NCI-H2196 (cell line): ENCODE measurements around the gene ELOVL5.
"Not testable (repeated sequence)": the region's sequence is repeated elsewhere in the genome, so short reads cannot be mapped to it uniquely, and the experiment has no call there.

Source experiments
- DNase-seq: peaks from one replicate; lab custom pipeline; 2025; ENCODE audit not compliant: unreplicated experiment; lab: John Stamatoyannopoulos, UW

Gene ELOVL5, protein sequence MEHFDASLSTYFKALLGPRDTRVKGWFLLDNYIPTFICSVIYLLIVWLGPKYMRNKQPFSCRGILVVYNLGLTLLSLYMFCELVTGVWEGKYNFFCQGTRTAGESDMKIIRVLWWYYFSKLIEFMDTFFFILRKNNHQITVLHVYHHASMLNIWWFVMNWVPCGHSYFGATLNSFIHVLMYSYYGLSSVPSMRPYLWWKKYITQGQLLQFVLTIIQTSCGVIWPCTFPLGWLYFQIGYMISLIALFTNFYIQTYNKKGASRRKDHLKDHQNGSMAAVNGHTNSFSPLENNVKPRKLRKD

GRCh38 chr6:53348371-53349208 lies at the start of gene ELOVL5:
Gene ELOVL5 (minus strand): TSS chr6:53348950. CDS start chr6:53295699, 53,251 bp downstream.
- DNase-seq: peak; percentile 95

GRCh38 chr6:53397283-53397682 lies 48.5 kb upstream of the ELOVL5 start:
- no peak for DNase-seq

- no peak for DNase-seq
Observed at GRCh38 chr6:53395986-53396385, 47.2 kb upstream of the ELOVL5 start.

DNA sequence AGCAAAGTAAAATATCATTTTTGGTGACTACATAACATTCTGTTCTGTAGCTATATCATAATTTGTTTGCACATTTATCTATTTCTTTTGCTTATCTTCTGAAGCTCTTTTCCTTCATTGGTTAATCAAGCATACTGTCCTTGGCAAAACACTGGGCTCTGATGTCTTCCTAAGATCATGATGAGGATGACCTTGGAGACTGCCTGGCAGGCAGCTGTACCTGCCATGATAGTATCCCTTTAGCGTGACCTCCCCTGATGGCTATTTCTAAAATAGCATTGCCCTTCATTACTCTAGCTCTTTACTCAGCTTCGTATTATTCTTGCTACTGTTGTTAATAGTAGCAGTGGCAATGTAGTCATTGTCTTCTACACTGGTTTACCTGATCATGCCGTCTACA lies 46.0 kb upstream of the ELOVL5 start:
- DNase-seq: no peak

DNA sequence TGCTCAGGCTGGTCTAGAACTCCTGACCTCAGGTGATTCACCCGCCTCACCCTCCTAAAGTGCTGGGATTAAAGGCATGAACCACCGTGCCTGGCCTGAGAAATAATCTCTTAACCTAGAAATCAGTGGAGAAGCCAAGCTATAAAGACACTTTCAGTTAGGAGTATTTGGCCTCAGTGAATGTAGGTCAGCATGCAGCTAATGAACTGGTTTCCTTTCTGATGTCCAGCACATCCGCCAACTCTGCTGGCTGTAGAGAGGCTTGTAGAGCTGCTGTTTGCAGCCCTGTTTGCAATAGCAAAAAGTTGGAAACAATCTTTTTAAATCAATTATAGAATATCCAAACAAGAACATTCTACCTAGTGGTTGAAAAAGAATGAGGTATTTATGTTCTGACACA lies 42.4 kb upstream of the ELOVL5 start:
- no peak for DNase-seq

DNA sequence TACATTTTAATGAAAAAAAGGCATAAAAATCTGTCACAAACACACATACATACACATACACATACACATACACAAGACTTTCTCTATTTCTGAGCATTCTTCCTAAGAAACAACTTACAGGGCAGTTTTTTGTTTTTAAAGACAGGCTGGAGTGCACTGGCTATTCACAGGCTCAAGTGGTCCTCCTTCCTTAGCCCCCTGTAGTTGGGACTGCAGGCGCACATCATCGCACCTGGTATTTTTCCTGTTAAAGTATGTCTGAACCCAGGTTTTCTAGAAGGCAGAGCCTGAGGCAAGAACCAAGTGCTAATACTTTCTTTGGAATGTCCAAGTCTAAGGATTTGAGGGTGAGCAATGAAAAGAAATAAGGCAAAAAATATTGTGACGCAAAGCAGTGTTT lies 41.3 kb upstream of the ELOVL5 start:
- no peak for DNase-seq

- not testable (repeated sequence) for DNase-seq
Observed at GRCh38 chr6:53388615-53389014, 39.9 kb upstream of the ELOVL5 start.

DNA sequence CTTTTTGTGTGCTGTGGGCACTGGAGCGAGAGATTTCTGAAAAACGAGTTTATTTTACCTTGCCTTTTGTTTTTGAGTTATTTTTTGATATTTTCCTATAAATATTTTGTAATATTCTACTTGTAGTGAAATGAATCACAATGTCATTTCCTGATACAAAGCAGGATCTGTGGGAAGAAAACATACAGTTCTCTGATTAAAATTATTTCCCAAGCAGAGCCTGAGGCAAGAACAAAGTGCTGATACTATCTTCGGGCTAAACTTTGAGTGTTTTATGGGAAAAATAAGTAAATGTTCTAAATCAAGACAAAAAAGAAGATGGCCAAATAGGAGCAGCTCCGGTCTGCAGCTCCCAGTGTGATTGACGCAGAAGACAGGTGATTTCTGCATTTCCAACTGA lies 33.7 kb upstream of the ELOVL5 start:
- DNase-seq: no peak

GRCh38 chr6:53378208-53378607 lies 29.5 kb upstream of the ELOVL5 start:
- DNase-seq: no peak

DNA sequence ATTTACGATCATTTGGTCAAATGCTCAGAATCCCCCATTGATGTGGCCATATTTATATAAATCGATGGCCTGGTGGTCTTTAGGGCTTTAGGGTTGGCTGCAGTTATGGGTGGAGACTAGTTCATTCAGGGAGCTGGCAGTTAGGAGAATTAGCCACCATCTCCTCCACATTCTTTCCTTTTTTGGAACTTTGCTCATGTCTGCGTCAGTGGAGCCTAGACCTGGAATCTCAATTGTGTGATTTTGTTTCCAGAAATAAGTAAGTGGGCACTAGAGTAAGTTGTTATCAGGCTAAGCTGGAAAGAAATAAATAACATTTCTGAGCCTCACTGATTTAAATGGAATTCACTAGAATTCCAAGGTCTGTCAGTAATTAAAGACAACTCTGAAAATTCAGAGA lies 29.0 kb upstream of the ELOVL5 start:
- DNase-seq: no peak

- no peak for DNase-seq
Observed at GRCh38 chr6:53377289-53377688, 28.5 kb upstream of the ELOVL5 start.

GRCh38 chr6:53376661-53377226 lies 28.0 kb upstream of the ELOVL5 start:
- DNase-seq: no peak

GRCh38 chr6:53375847-53376246 lies 27.1 kb upstream of the ELOVL5 start:
- DNase-seq: no peak

DNA sequence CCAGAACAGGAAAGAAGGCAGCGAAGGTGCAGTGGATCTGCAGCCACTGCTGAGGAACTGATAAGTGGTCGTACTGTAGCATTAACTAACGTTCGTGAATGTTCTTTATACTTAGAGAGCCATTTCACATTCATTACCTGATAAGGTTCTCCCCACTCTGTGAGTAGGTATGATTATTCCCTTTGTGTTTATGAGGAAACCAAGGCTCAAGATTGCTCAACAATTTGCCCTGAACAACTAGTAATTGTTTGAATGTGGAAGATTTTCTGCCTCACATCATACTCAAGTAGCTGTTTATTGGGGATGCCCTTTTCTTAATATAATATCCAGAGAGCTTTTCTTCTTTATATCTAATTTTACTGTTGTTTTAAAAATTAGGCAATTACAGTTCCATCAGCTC lies 24.9 kb upstream of the ELOVL5 start:
- no peak for DNase-seq

DNA sequence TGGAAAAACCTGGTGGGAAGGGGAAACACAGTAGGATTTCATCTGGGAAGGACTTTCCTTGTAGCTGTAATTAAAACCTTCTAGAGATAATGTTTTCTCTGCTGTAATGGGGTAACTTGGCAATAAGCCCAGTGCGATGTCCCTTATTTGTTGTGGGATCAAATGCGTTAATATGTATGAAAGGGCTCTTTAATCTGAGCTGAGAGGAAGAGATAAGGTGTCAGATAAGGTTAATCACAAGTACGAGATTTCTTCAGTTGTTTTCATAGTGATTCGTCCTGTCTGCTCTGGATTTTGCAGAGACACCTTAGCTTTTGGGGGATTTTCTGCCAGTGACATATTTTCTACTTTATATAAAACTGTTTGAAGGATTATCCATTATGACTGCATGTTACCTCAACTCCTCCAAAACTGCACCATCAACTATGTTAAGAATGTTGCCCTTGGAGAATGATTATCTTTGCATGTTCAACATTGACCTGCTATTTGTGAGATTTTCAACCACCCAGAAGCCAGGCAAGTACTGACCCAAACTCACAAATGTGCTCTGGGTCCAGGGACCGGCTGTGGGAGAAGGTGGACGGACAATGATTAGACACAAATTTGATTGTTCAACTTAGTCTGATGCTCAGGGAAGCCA lies 21.2 kb upstream of the ELOVL5 start:
- peak; percentile 19 for DNase-seq

GRCh38 chr6:53369051-53369450 lies 20.3 kb upstream of the ELOVL5 start:
- DNase-seq: no peak

DNA sequence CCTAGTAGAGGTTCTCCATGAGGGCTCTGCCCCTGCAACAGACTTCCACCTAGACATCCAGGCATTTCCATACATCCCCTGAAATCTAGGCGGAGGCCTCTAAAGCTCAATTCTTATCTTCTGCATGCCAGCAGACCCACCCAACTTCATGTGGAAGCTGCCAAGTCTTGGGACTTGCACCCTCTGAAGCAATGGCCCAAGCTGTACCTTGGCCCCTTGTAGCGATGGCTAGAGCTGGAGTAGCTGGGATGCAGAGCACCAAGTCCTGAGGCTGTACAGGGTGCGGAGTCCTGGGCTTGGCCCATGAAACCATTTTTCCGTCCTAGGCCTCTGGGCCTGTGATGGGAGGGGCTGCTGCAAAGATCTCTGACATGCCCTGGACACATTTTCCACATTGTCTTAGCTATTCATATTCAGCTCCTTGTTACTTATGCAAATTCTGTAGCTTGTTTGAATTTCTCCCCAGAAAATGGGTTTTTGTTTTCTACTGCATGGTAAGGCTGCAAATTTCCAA lies 17.4 kb upstream of the ELOVL5 start:
- no peak for DNase-seq

DNA sequence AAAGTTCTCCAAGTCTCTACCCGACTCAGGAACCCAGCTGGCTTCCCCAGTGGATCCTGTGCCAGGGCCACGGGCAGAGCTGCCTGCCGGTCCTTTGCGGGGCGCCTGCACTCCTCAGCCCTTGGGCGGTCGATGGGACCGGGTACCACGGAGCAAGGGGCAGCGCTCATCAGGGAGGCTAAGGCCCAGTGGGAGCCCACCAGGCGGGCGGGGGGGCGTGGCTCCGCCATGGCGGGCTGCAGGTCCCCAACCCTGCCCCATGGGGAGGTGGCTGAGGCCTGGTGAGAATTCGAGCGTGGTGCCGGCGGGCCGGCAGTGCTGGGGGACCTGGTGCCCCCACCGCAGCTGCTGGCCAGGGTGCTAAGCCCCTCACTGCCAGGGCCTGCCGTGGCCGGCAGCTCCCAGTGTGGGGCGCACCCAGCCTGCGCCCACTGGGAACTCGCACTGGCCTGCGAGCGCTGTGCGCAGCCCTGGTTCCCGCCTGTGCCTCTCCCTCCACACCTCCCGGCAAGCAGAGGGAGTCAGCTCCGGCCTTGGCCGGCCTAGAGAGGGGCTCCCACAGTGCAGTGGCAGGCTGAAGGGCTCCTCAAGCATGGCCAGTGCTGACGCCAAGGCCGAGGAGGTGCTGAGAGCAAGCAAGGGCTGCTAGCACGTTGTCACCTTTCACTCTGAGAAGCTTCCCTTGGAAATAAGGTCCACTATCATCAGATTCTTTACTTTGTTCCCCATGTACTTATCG lies 14.8 kb upstream of the ELOVL5 start:
- no peak for DNase-seq

DNA sequence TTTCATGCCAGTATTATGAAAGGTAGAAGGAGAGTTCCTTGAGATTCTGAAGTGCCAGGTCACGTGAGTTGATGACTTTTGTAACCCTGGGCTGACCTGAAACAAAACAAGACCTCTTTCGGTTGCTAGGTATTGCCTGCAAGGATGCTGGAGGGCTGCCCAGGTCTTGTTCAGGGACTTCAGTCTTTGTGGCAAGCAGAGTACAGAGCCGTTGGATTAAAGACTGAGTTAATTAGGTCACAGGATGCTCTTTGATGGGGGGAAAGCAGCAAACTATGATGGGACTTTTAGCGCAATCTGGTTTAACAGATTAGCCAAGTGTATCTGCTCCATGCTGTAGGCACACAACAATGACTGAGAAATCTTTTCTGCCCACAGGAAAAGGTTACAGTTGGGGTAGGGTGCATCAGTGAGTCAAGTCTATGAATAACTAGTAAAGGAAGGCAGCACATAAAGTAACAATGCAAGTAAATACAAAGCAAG lies 12.8 kb upstream of the ELOVL5 start:
- DNase-seq: peak; percentile 85

- peak; percentile 33 for DNase-seq
Observed at GRCh38 chr6:53360093-53360912, 11.6 kb upstream of the ELOVL5 start.
